ENCODE measurements around the gene GOLIM4.

Gene GOLIM4

GRCh38 chr3:167978486-167978885 lies 117.2 kb downstream of the GOLIM4 start:
- no peak for DNase-seq

GRCh38 chr3:167978071-167978470 lies 117.7 kb downstream of the GOLIM4 start:
- no peak for DNase-seq

- DNase-seq: no peak
Observed at GRCh38 chr3:167976516-167977361, 119.0 kb downstream of the GOLIM4 start.

GRCh38 chr3:167973901-167974300 lies 121.8 kb downstream of the GOLIM4 start:
- no peak for DNase-seq

GRCh38 chr3:167973046-167973445 lies 122.7 kb downstream of the GOLIM4 start:
- no peak for DNase-seq

DNA sequence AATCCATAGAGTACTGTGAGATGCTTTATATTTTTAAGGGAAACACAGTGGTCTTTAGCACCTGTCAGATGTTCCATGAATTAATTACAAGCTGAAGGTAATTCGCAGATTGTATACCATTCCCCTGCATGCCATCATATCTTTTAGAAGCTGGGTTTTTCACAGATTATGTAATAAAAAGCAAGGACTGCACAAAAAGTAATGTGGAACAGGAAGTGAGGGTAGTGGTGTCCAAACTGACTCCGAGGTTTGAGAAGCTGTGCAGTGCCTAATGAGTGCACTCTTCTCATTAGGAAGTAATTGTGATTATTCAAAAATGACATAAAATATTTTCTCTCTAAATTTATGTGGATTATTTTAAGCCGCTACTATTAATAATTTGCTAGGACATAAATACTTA lies 123.2 kb downstream of the GOLIM4 start:
- no peak for DNase-seq

DNA sequence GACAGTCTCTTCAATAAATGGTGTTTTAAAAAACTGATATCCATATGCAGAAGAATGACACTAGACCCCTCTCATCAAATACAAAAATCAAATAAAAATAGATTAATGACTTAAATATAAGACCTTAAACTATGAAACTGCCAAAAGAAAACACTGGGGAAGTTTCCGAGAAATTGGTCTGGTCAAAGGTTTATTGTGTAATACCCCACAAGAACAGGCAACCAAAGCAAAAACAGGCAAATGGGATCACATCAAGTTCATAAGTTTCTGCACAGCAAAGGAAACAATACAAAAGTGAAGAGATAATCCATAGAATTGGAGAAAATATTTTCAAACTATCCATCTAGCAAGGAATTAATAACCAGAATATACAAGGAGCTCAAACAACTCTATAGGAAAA lies 126.2 kb downstream of the GOLIM4 start:
- DNase-seq: no peak

GRCh38 chr3:167967257-167968036 lies 128.3 kb downstream of the GOLIM4 start:
- no peak for DNase-seq

Measured in NK-92 treated with Interleukin-12 subunit alpha and Interleukin-12 subunit beta, amount 100 ng/mL, for 24 hours (cell line).